NB4 (cell line): ENCODE data around the gene CTNNA3.

Source experiments
- TF ChIP-seq, protein P1 (sequence below): IDR thresholded peaks from one replicate; pipeline ENCODE4 v1.5.1; 2012; ENCODE audit warnings: low read depth, low read length
- TF ChIP-seq, protein P2 (sequence below): IDR thresholded peaks from 2 replicates; pipeline ENCODE4 v1.6.1; 2011; ENCODE audit warnings: low read depth, low read length

DNA sequence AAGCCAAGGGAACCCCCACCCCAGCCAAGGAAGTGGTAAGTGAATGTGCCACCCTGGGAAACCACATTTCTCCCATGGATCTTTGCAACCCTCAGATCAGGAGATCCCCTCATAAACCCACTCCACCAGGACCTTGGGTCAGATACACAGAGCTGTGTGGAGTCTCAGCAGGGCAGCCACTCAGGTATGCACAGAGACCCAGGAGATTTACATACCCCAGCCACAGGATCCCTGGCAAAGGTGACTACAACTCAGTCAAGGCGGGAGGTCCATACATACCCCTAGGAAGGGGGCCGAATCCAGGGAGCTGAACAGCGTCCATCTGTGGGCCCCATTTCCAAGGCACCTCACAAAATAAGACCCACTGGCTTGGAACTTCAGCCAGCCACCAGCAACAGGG lies 293.4 kb downstream of the CTNNA3 start:
- TF ChIP-seq, protein P1, sequence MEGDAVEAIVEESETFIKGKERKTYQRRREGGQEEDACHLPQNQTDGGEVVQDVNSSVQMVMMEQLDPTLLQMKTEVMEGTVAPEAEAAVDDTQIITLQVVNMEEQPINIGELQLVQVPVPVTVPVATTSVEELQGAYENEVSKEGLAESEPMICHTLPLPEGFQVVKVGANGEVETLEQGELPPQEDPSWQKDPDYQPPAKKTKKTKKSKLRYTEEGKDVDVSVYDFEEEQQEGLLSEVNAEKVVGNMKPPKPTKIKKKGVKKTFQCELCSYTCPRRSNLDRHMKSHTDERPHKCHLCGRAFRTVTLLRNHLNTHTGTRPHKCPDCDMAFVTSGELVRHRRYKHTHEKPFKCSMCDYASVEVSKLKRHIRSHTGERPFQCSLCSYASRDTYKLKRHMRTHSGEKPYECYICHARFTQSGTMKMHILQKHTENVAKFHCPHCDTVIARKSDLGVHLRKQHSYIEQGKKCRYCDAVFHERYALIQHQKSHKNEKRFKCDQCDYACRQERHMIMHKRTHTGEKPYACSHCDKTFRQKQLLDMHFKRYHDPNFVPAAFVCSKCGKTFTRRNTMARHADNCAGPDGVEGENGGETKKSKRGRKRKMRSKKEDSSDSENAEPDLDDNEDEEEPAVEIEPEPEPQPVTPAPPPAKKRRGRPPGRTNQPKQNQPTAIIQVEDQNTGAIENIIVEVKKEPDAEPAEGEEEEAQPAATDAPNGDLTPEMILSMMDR = no peak
- TF ChIP-seq, protein P2, sequence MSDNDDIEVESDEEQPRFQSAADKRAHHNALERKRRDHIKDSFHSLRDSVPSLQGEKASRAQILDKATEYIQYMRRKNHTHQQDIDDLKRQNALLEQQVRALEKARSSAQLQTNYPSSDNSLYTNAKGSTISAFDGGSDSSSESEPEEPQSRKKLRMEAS = no peak
